Measurements from ENCODE around the gene SCN8A. TPM values are rescaled to one million over a fixed set of nuclear protein-coding genes. Genes with fewer than 3 reads are reported as not detected.

The SCN8A gene
- total and polyA plus RNA-seq, 7 donors: under 0.01 to 2.1 (median 0.71) TPM

GRCh38 chr12:51630256-51630880, 39.3 kb downstream of the SCN8A start:
- no peak overlapping the region for H3K4me3 ChIP-seq
- intact Hi-C loops (cut with DNase I): no loop called here
- no peak for TF ChIP-seq CTCF (IDR thresholded peaks at IDR 0.05)
- TF ChIP-seq POLR2AphosphoS5 (IDR thresholded peaks at IDR 0.05): no peak
- TF ChIP-seq EP300 (IDR thresholded peaks at IDR 0.05): no peak
- TF ChIP-seq POLR2A (IDR thresholded peaks at IDR 0.05): no peak
- whole genome bisulfite sequencing, 2 donors: 88 to 94% methylated on average over 7 of the region's 7 CpGs
- H3K4me1 ChIP-seq: no peaks in the 10 kb centered on the region
- H3K36me3 ChIP-seq: no peaks in the 10 kb centered on the region
- H3K27me3 ChIP-seq: no peaks in the 10 kb centered on the region
- no peak overlapping the region for H3K27ac ChIP-seq
- no peaks in the 10 kb centered on the region for H3K9me3 ChIP-seq
- DNase-seq: no peak

- no peak overlapping the region for H3K4me3 ChIP-seq
- H3K36me3 ChIP-seq: no peaks in the 10 kb centered on the region
- 84 to 90% methylated on average over 3 of the region's 3 CpGs for WGBS, 2 donors
- no peaks in the 10 kb centered on the region for H3K27me3 ChIP-seq
- no peak for TF ChIP-seq CTCF (IDR thresholded peaks at IDR 0.05)
- TF ChIP-seq EP300 (IDR thresholded peaks at IDR 0.05): no peak
- no peak for TF ChIP-seq POLR2AphosphoS5 (IDR thresholded peaks at IDR 0.05)
- no peak for TF ChIP-seq POLR2A (IDR thresholded peaks at IDR 0.05)
- DNase-seq: no peak
- intact Hi-C loops (cut with DNase I): no loop called here
- no peaks in the 10 kb centered on the region for H3K9me3 ChIP-seq
- H3K4me1 ChIP-seq: no peaks in the 10 kb centered on the region
- H3K27ac ChIP-seq: no peak overlapping the region
Observed at GRCh38 chr12:51630986-51631385, 40.0 kb downstream of the SCN8A start.

GRCh38 chr12:51631591-51631990, 40.6 kb downstream of the SCN8A start:
- intact Hi-C loops (cut with DNase I): no loop called here
- no peak for DNase-seq
- Histone ChIP-seq H3K27ac (no peak overlapping the region), H3K4me1 (no peaks in the 10 kb centered on the region), H3K36me3 (no peaks in the 10 kb centered on the region), H3K4me3 (no peak overlapping the region), H3K9me3 (no peaks in the 10 kb centered on the region), H3K27me3 (no peaks in the 10 kb centered on the region)
- TF ChIP-seq CTCF (IDR thresholded peaks at IDR 0.05): no peak
- TF ChIP-seq EP300 (IDR thresholded peaks at IDR 0.05): no peak
- WGBS, 2 donors: 73 to 86% methylated on average over 1 of the region's 1 CpG

GRCh38 chr12:51632623-51633022, 41.6 kb downstream of the SCN8A start:
- no peaks in the 10 kb centered on the region for H3K36me3 ChIP-seq
- WGBS, 2 donors: 52 to 62% methylated on average over 2 of the region's 2 CpGs
- no peaks in the 10 kb centered on the region for H3K4me1 ChIP-seq
- H3K27me3 ChIP-seq: no peaks in the 10 kb centered on the region
- H3K4me3 ChIP-seq: no peak overlapping the region
- no peak overlapping the region for H3K27ac ChIP-seq
- intact Hi-C loops (cut with DNase I): no loop called here
- TF ChIP-seq POLR2AphosphoS5 (IDR thresholded peaks at IDR 0.05) (no peak), CTCF (IDR thresholded peaks at IDR 0.05) (no peak), POLR2A (IDR thresholded peaks at IDR 0.05) (no peak), EP300 (IDR thresholded peaks at IDR 0.05) (no peak)
- no peak for DNase-seq
- peaks cover 0 to 1% (median 0%) of the 10 kb centered on the region in 4 donors for H3K9me3 ChIP-seq

- intact Hi-C loops (cut with DNase I): no loop called here
- H3K9me3 ChIP-seq: peaks cover 0 to 3% (median 0%) of the 10 kb centered on the region in 4 donors
- H3K27me3 ChIP-seq: no peaks in the 10 kb centered on the region
- H3K27ac ChIP-seq: no peak overlapping the region
- TF ChIP-seq CTCF (IDR thresholded peaks at IDR 0.05) (no peak), POLR2AphosphoS5 (IDR thresholded peaks at IDR 0.05) (no peak), EP300 (IDR thresholded peaks at IDR 0.05) (no peak), POLR2A (IDR thresholded peaks at IDR 0.05) (no peak)
- WGBS, 2 donors: 92 to 97% methylated on average over 1 of the region's 1 CpG
- no peak overlapping the region for H3K4me3 ChIP-seq
- H3K36me3 ChIP-seq: no peaks in the 10 kb centered on the region
- no peak for DNase-seq
- no peaks in the 10 kb centered on the region for H3K4me1 ChIP-seq
Observed at GRCh38 chr12:51635346-51635745, 44.3 kb downstream of the SCN8A start.
